Measurements from ENCODE around the gene ADCY9.

Gene ADCY9

DNA sequence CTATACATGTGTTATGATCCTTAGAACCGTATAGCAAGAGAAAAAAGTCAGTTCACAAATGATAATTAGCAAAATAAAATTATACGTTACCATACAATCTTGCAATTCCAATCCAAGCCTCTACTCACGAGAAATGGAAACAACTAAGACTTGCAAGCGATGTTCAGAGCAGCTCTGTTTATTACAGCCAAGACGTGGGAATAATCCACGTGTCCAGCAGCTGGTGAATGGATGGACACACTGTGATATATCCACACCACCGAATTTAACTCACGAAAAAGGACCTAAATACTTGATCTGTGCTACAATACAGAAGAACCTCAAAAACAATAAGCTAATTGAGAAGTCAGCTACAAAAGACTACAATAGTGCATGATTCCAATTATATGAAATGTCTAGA, 88.1 kb downstream of the ADCY9 start:
- no peak for DNase-seq (ENCODE audit: low read depth)

- DNase-seq (ENCODE audit: low read depth) = no peak
Observed at GRCh38 chr16:4026854-4027253, 89.4 kb downstream of the ADCY9 start.

DNA sequence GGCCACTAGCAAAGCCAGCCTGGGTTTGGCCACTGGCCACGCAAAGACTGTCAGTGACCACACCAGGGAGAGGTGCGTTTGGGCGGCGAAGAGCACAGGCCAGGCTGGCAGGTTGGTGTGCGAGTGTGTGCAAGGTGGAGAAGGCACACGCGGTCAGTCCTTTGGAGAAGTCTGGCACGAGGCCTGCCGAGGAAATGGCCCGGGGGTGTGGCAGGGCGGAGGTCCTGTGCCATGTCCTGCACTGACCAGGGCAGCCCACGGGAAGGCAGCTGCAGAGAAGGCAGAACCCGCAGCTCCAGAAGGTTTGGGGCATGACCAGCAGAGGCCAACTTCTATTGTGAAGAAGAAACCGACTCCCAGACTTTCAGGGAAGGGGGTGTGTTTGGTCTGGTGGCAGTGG, 90.8 kb downstream of the ADCY9 start:
- DNase-seq (ENCODE audit: low read depth) = no peak

- DNase-seq (ENCODE audit: low read depth) = no peak
Observed at GRCh38 chr16:4021916-4022315, 94.3 kb downstream of the ADCY9 start.

DNA sequence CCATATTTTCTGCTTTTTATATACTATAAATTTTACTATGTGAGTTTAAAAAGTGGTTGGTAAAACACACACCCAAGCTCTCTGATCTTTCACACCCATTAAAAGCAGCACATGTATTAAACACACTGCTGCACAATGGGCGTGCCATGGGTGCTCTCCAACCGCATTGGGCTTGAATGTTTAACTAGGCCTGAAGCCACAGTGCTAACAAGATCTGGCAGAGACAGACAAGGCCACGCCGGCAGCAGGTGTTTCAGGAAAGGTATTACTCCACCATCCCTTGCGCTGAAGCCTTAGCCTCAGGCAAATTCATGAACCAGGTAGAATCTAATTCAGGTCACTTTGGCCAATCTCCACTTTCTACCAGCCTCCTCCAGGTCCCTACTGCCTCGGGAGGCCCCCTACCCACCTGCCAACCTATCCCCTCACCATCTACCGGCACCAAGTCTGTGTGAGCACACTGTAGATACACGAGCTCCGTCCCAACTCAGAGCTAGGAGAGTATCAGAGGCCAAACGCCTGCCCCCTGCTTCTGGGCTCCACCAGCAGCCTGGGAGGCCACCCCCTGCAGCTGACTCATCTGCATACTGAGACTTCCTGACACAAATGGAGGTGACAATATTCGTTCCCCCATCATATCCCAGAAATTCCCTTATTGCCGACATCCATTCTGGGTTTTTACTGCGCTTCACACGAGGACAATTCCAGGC, 95.0 kb downstream of the ADCY9 start:
- DNase-seq (ENCODE audit: low read depth) = no peak

DNA sequence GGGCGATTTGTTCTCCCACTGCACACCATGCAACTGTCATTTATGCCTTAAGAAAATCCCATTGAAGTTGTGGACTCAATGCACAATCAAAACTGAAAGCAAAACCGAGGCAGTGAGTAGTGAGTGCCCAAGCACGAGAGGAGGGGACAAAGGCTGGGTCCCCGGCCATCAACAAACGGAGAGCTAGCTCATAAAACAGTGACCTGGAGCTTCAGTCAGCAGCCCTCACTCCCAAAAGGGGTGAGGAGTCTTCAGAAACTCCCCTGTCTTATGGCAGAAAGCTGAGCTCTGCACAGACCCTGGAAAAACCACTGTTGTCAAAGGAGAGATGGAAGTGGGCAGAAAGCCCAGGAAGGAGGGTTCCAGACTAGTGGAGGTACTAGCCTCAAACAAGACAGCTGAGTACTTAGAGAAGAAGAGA, 96.9 kb downstream of the ADCY9 start:
- no peak for DNase-seq (ENCODE audit: low read depth)

GRCh38 chr16:4018391-4018790, 97.9 kb downstream of the ADCY9 start:
- peak; percentile 33 for DNase-seq (ENCODE audit: low read depth)

DNA sequence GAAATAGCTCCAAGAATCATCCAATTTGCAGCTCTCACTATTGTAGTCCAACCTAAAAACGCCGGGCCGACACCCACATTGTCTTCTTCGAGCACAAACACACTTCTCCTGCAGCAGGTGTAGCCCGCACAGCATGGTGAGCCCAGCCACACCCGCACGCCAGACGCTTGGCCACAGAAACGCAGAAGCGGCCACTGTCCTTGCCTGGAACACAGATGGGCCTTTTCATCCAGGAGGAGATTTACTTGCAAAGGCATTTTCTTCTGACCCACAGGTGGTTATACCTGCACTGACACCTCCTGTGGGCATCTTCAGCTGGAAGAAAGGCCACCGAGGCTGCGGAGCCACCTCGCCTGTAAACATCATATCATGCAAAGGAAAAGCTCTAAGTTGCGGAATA, 98.4 kb downstream of the ADCY9 start:
- no peak for DNase-seq (ENCODE audit: low read depth)

DNA sequence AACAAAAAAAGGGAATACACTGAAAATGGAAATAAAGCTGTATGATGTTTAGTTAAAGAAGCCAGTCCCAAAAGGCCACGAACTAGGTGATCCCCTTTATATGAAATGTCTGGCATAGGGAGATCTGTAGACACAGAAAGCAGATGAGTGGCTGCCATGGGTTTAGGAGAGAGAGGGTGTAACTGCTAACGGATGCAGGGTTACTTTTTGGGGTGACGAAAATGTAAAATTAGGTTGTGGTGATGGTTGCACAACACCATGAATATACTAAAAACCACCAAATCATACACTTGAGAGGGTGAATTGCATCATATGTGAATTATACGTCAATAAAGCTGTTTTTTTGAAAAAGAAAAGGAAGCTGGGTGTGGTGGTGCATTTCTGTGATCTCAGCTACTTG, 99.6 kb downstream of the ADCY9 start:
- DNase-seq (ENCODE audit: low read depth) = no peak

- DNase-seq (ENCODE audit: low read depth) = no peak
Observed at GRCh38 chr16:4016005-4016352, 100.3 kb downstream of the ADCY9 start.

DNA sequence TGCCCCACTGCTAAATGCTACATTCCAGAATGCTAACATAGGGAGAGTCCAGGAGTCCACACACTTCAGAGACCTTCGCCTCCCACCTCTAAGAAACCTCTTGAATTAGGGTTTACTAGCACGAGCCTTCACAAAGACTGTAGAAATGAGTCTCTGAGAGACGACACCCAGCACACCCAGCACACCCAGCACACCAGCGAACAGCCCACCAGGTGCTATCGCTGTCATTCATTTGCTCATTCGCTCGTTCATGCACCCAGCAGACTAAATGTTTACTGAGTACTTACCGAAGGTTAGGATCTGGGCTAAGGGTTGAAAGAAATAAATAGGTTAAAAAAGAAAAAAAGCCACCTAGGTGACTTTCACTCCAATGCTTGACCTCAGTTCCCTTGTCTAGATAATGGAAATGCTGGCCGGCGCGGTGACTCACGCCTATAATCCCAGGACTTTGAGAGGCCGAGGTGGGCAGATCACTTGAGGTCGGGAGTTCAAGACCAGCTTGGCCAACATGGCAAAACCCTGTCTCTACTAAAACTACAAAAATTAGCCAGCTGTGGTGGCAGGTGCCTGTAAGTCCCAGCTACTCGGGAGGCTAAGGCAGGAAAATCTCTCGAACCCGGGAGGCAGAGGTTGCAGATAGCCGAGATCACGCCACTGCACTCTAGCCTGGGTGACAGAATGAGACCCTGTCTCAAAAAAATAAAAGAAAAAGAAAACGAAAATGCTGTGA, 100.8 kb downstream of the ADCY9 start:
- no peak for DNase-seq (ENCODE audit: low read depth)

DNA sequence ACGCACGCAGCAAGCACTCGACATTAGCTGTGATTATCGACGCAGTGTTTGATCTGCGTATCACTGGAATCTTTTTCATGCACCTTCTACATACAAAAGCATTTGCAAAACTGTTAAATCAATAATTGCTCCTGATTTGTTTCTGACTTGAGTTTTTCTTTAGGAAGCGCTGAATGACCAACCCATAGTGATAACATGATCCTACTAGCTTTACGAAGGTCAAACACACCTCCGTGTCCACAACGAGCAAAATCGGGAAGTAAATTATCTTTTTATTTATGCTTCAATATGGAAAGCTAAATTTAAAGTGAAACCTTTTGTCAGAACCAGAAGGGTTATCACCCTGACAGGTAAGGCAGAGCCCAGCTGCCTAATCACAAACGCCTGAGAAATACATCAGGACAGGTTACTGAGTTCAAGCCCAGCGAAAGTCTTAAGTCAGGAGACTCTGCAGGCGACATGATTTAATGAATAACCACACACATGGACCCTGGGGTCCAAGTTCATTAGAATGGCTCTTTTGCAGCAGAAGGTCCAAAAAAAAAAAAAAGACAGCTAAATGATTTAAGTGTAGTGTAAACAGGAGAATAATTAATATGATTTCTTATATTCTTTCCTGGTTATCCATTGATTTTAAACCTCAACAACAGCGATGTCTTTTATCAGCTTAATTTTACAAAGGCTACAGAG, 104.2 kb downstream of the ADCY9 start:
- DNase-seq (ENCODE audit: low read depth) = no peak

DNA sequence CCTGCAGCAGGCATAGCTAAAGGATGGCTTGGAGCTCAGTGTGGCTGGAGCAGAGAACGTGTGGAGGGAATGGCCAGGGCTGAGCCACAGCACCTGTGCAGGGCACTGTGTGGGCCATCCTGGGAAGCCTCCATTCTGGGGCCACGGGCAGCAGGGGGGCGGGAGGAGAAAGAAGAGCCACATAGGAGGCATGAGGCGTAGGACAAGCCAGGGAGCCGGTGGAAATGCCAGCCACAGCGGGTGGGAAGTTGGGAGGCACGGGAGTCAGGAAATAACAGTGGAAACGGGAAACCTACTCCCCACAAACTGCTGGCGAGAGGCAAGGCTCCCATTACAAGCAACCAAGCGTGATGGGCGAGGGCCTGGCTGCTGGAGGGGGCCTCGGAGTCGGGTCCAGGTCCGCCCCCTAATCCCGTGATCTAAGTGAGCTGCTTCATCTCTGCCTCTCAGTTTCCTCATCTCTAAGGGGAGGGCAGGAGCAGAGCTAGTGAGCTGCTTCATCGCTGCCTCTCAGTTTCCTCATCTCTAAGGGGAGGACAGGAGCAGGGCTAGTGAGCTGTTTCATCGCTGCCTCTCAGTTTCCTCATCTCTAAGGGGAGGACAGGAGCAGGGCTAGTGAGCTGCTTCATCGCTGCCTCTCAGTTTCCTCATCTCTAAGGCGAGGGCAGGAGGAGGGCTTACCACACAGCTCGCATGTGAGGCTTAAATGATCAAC, 104.9 kb downstream of the ADCY9 start:
- DNase-seq (ENCODE audit: low read depth) = no peak

DNA sequence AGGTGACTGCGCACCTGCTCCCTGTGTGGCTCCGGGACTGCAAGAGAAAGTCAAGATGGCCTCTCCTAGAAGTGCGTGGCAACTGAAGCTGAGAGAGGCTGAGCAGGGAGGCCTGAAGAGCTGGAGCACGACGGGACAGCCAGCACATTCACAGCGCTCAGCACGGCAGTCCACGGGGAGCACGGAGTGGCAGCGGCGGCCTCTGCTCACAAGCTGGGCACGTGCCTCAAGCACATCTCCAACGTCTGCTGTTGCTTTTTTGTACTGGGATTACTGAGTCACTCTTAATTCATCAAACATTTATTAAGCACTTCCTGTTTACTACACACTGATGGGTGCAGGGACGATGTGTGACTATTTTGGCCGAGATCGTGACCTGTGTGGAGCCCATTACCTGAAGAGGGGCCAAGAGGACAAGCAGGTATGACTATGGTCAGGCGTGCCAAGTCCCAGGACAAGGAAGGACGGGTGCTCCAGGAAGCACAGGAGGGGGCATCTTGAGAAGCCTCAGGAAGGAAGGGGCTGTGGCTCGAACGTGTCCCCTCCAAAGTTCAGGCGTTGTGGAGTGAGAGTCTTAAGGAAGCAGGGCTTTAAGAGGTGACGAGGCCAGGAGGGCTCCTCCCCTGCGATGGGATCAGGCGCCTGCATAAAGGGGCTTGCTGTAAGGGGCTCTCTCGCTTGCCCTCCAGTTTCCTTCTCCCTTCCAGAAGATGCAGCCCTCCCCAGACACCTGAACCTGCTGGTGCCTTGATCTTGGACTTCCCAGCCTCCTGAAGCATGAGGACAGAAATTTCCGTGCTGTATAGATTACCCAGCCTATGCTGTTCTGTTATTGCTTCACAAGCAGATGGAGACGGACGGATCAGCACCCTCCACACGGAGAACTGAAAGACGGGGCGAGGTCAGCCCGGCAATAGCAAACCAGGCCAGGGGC, 105.8 kb downstream of the ADCY9 start:
- DNase-seq (ENCODE audit: low read depth) = no peak

DNA sequence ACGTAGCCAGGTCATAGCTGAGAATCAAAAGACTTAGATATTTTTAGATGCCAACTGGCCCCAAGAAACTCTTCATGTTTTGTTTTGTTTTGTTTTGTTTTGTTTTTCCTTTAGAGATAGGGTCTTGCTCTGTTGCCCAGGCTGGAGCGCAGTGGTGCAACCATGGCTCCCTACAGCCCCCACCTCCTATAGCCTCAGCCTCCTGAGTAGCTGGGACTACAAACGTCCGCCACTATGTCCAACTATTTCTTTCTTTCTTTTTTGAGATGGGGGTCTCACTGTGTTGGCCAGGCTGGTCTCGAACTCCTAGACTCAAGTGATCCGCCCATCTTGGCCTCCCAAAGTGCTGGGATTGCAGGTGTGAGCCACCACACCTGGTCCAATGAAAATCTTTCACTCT, 107.1 kb downstream of the ADCY9 start:
- no peak for DNase-seq (ENCODE audit: low read depth)

- DNase-seq (ENCODE audit: low read depth) = no peak
Observed at GRCh38 chr16:4008116-4008515, 108.1 kb downstream of the ADCY9 start.

DNA sequence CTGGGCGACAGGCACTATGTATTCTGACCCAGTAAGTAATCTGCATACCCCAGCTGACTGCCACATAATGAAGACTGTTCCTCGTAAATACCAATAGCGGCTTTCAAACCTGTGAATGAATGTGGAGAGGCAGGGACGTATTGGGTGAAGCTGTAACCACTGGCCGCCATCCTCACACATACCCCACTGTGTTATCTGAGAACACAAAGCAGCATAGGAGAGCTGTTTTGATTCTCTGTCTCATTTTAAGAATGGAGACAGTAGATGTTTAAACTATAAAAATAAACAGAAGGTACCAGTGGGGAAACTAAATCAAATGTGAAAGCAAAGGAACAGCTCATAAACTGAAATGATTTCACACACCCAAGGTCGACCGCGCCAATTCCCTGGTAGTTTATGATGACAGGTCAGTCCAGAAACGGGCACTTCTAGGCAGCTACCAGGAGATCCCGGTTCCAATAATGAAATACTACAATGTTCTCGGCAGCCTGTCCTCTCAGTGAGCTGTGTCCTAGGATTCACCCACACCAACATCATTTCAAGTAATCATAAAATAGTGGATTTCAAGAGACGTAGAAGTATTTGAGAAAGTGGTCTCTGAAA, 109.7 kb downstream of the ADCY9 start:
- DNase-seq (ENCODE audit: low read depth) = no peak

DNA sequence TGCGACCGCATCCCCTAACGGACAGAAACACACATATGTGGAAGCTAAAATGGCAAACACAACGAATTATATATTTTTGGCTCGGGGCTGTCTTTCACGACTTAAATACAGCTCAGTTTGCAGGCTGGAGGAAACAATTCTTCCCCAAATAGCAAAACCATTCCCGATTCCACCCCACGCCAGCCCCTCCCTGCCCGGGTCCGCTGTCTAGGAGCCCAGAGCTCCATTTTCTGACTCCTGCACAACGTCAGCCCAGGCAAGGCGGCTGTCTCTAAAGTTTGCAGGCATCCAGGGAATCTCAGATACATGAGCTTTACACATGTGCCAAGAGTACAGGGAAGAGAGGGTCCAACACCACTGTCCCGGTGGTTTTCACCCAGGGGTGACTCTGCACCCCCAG, 110.5 kb downstream of the ADCY9 start:
- no peak for DNase-seq (ENCODE audit: low read depth)

- DNase-seq (ENCODE audit: low read depth) = no peak
Observed at GRCh38 chr16:4005281-4005680, 111.0 kb downstream of the ADCY9 start.

- no peak for DNase-seq (ENCODE audit: low read depth)
Observed at GRCh38 chr16:4004206-4004605, 112.0 kb downstream of the ADCY9 start.

DNA sequence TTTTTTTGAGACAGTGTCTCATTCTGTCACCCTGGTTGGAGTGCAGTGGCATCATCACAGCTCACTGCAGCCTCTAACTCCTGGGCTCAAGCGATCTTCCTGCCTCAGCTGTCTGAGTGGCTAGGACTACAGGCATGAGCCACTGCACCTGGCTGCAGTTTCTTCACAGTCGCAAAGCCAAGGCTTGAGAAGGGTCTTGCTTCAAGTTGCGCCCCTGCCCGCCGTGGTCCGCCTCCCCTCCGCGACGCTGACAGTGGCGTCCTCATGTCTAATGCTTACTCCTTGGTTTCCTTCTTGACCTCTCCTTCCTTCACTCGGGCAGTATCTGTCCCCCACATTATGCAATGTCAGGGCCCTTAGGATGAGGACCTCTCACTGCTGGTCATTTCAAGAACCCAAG, 112.7 kb downstream of the ADCY9 start:
- DNase-seq (ENCODE audit: low read depth) = no peak

Measured in GM04503 (cell line).